ENCODE results near the gene MDM2.

MDM2 gene

DNA sequence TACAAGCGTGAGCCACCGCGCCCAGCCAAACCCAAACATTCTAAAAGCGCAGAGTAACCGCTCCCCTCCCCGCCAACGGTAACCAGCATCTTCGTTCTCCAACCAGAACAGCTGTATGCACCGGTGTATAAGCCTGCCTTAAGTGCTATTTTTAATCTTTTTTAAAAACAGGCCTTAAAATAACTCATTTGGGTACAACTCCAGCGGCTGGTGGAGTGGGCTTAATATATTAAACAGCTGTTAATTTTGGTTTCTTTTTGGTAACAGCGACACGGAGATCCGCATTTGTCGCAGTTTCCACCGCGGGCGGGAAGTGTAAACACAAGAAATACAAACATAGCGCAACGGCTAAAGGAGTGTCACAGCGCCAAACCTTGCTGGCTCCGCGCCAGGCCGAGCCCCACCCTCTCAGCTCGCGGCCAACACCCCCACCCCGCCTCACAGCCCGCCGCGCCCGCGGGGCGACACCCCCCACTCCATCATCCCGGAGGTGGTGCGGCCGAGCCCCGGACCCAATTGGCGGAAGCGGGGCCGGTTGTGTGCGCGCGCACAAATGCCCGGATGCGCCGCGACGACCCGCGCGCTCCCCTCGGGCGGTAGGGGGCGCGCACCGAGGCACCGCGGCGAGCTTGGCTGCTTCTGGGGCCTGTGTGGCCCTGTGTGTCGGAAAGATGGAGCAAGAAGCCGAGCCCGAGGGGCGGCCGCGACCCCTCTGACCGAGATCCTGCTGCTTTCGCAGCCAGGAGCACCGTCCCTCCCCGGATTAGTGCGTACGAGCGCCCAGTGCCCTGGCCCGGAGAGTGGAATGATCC lies at the start of gene MDM2:
Gene MDM2, plus strand, starts transcription at position 602 of the 812 bp plus-strand sequence. CDS start 301 bp downstream, outside the sequence.
- TF ChIP-seq, protein P1, sequence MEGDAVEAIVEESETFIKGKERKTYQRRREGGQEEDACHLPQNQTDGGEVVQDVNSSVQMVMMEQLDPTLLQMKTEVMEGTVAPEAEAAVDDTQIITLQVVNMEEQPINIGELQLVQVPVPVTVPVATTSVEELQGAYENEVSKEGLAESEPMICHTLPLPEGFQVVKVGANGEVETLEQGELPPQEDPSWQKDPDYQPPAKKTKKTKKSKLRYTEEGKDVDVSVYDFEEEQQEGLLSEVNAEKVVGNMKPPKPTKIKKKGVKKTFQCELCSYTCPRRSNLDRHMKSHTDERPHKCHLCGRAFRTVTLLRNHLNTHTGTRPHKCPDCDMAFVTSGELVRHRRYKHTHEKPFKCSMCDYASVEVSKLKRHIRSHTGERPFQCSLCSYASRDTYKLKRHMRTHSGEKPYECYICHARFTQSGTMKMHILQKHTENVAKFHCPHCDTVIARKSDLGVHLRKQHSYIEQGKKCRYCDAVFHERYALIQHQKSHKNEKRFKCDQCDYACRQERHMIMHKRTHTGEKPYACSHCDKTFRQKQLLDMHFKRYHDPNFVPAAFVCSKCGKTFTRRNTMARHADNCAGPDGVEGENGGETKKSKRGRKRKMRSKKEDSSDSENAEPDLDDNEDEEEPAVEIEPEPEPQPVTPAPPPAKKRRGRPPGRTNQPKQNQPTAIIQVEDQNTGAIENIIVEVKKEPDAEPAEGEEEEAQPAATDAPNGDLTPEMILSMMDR (conservative IDR thresholded peaks at IDR 0.05; ENCODE audit: low read depth, low read length), result peak; percentile 63
- no peak for DNase-seq (ENCODE audit: low read depth)

DNA sequence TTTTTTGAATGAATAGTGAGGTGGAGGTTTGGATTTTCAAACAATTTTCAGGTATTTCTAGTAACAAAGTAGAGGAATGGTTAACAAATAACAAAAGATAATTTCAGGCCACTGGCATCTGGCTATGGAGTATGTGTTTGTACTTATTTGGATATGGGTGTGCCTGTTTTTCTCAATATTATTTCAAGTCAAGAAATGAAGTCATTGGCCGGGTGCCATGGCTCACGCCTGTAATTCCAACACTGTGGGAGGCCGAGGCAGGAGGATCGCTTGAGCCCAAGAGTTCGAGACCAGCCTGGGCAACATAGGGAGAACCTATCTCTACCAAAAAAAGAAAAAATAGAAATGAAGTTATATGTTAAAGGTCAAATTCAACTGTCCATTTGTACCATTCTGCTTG lies 48.1 kb upstream of the MDM2 start:
- H3K4me3 ChIP-seq (ENCODE audit: low read length), result no peak overlapping the region
- TF ChIP-seq, protein P1 (conservative IDR thresholded peaks at IDR 0.05; ENCODE audit: low read depth, low read length), result no peak
- no peak for DNase-seq (ENCODE audit: low read depth)

More for the DNA sequence above, at the start of gene MDM2:
- peak within 1 kb of the TSS; percentile 87 for H3K4me3 ChIP-seq (ENCODE audit: low read length)

DNA sequence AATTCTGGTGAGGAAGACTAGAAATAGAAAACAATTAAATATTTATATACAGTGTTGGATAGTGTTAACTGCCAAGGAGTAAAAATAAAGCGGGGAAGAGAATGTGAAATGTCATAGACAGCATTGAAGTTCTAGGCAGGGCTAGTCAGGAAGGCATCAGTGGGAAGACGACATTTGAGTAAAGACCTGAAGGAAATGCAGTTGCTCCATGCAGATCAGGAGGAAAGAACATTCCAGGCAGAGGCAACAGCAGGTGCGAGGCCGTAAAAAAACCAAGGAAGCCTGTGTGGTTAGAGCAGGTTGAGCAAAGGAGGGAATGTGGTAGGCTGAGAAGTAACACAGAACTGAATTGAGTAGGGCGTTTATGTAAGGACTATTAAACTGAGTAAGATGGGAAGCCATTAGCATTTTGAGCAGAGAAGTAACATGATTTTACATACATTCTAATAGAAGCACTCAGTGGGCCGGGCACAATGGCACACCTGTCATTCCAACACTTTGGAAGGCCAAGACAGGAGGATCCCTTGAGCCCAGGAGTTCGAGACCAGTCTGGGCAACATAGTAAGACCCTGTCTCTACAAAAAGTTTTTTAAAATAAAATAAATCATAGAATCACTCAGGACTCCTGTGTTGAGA lies 47.1 kb upstream of the MDM2 start:
- TF ChIP-seq, protein P1 (conservative IDR thresholded peaks at IDR 0.05; ENCODE audit: low read depth, low read length), result no peak
- DNase-seq (ENCODE audit: low read depth), result no peak

DNA sequence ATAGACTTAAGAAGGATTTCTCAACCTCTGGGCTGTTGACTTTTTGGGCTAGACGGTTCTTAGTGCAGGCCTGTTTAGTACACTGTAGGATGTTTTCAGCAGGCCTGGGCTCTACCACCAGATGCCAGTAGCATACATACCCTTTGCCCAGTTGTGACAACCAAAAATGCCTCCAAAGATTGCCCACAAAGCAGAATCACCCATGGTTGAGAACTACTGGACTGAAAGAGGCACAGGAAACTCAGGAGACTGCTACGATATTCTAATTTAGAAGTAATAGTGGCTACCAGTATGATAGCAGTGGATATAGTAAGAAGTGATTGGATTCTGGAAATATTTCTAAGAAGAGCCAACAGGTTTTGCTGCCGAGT lies 46.5 kb upstream of the MDM2 start:
- DNase-seq (ENCODE audit: low read depth), result no peak
- TF ChIP-seq, protein P1 (conservative IDR thresholded peaks at IDR 0.05; ENCODE audit: low read depth, low read length), result no peak
- no peak overlapping the region for H3K4me3 ChIP-seq (ENCODE audit: low read length)

More for the DNA sequence above, 47.1 kb upstream of the MDM2 start:
- no peak overlapping the region for H3K4me3 ChIP-seq (ENCODE audit: low read length)

DNA sequence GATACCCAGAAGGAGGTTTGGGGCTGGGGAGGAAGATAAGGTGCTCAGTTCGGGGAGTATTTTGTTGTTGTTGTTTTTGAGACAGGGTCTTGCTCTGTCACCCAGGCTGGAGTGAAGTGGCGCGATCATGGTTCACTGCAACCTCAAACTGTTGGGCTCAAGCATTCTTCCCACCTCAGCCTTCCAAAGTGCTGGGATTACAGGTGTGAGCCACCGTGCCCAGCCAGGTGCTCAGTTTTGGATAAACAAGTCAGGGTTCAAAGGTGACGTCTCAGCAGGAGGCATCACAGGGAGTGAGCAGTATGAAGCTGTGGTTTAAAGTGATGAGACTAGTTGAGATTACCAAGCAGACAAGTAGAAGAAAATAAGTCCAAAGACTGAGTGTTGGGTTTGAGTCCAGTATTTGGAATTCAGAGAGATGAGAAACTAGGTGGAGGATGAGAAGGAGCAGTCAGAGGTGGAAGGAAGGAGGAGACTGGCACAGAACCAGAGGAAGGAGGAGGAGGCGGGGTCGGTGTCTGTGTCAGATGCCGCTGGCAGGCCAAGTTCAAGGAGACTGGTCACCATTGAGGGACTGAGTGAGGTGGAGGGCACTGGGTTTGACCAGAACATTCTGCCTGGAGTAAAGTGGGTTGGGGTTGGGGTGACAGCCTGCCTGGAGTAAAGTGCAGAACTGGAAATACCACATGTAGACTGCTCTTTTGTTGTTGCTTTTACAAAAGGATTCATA lies 45.9 kb upstream of the MDM2 start:
- DNase-seq (ENCODE audit: low read depth), result no peak
- H3K4me3 ChIP-seq (ENCODE audit: low read length), result no peak overlapping the region
- TF ChIP-seq, protein P1 (conservative IDR thresholded peaks at IDR 0.05; ENCODE audit: low read depth, low read length), result no peak

DNA sequence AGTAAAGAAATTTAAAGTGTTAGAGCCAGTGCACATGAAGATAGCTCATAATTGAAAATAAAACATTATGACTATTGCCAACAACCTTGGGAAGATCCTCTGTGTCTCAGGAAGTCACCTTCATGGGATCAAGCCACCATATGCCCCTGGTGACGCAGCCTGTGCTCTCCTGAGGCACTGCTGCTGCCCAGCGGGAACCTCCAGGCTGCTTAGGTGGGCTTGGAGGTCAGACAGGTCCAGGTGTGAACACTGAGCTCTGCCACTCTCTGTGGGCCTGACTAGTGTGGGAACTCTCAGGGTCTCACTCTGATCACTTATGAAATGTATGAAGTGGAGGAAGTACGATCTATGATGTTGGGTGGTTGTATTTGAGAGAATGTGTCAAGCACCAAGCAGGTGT lies 45.3 kb upstream of the MDM2 start:
- DNase-seq (ENCODE audit: low read depth), result no peak
- TF ChIP-seq, protein P1 (conservative IDR thresholded peaks at IDR 0.05; ENCODE audit: low read depth, low read length), result no peak
- H3K4me3 ChIP-seq (ENCODE audit: low read length), result no peak overlapping the region
